H1 (cell line): ENCODE data around the gene SCYGR1. TPM values are rescaled to one million over a fixed set of nuclear protein-coding genes. Genes with fewer than 3 reads are reported as not detected.

Source experiments
- CTCF ChIA-PET: fragments of 300-600 bp; sonication (Branson Sonifier 250); formaldehyde crosslinking; loops from one replicate; lab custom pipeline; 2021; ENCODE audit not compliant: partially characterized antibody; lab: Charles Lee
- POLR2A ChIA-PET: fragments of 300-600 bp; sonication (Branson Sonifier 250); formaldehyde crosslinking; loops from one replicate; lab custom pipeline; 2021; ENCODE audit warnings: inconsistent platforms; ENCODE audit not compliant: partially characterized antibody; lab: Charles Lee
- DNase-seq, 2 experiments: peaks; one replicate each; pipeline versions ENCODE4 v3.0.0 to v3.0.0-alpha.2; 2010 to 2022; ENCODE audit warnings: low spot score in 2 of 2, low read depth in 1 of 2, mixed read lengths in 1 of 2
- FAIRE-seq: peaks from 2 replicates; lab custom pipeline; 2011; peaks lifted over from hg19 to GRCh38; lab: Jason Lieb, UNC
- H2AFZ ChIP-seq: 2 replicates; pipeline ENCODE4 v1.8.1; 2012; ENCODE audit warnings: low read length, inconsistent platforms
- H2AK5ac ChIP-seq: 2 replicates; pipeline ENCODE4 v1.6.1; 2013; ENCODE audit warnings: low read depth, low read length
- H2BK120ac ChIP-seq: replicated peaks from 2 replicates; pipeline ENCODE3; 2013; ENCODE audit warnings: low read depth, low read length, inconsistent platforms
- H2BK12ac ChIP-seq: 2 replicates; pipeline ENCODE4 v1.6.1; 2013; ENCODE audit warnings: low read depth, low read length
- H2BK15ac ChIP-seq: 2 replicates; pipeline ENCODE4 v1.6.1; 2013; ENCODE audit warnings: low read length
- H2BK20ac ChIP-seq: 2 replicates; pipeline ENCODE4 v1.6.1; 2013; ENCODE audit warnings: low read length
- H2BK5ac ChIP-seq: 2 replicates; pipeline ENCODE4 v1.6.1; 2013; ENCODE audit warnings: low read depth, low read length
- H3K14ac ChIP-seq: 2 replicates; pipeline ENCODE4 v1.6.1; 2013; ENCODE audit warnings: inconsistent platforms; ENCODE audit not compliant: insufficient read length
- H3K18ac ChIP-seq: 2 replicates; pipeline ENCODE4 v1.6.1; 2013; ENCODE audit warnings: low read length; ENCODE audit errors: extremely low read depth
- H3K23ac ChIP-seq: 2 replicates; pipeline ENCODE4 v1.6.1; 2013; ENCODE audit warnings: inconsistent platforms; ENCODE audit not compliant: insufficient read length
- H3K23me2 ChIP-seq: 2 replicates; pipeline ENCODE4 v1.6.1; 2013; ENCODE audit warnings: low read depth, low read length
- H3K27ac ChIP-seq: 2 replicates; pipeline ENCODE4 v1.6.1; 2011; ENCODE audit warnings: low read depth, low read length, inconsistent platforms
- H3K27me3 ChIP-seq, 4 experiments: replicated peaks in 1 of 4; 1 replicate in 1 of 4; 2 replicates in 3 of 4; pipeline versions ENCODE4 v1.6.1 to v1.8.1; 2011 to 2013; ENCODE audit warnings: low read length in 3 of 4, mild to moderate bottlenecking in 3 of 4, inconsistent platforms in 2 of 4, mixed read lengths in 2 of 4, moderate library complexity in 1 of 4; ENCODE audit not compliant: control insufficient read depth in 3 of 4, insufficient read depth in 3 of 4; ENCODE audit errors: extremely low read depth in 1 of 4
- H3K36me3 ChIP-seq, 4 experiments: 2 replicates each; pipeline versions ENCODE4 v1.6.1 to v1.8.1; 2011 to 2013; ENCODE audit warnings: mild to moderate bottlenecking in 4 of 4, low read length in 3 of 4, moderate library complexity in 2 of 4, control low read depth in 1 of 4, inconsistent platforms in 1 of 4; ENCODE audit not compliant: insufficient read depth in 4 of 4, control insufficient read depth in 2 of 4
- H3K4ac ChIP-seq: replicated peaks from 2 replicates; pipeline ENCODE3; 2013; ENCODE audit warnings: low read length, low read depth, mixed read lengths, inconsistent platforms; ENCODE audit not compliant: insufficient read length
- H3K4me1 ChIP-seq, 4 experiments: replicated peaks in 1 of 4; 1 replicate in 1 of 4; 2 replicates in 3 of 4; pipeline versions ENCODE4 v1.6.1 to v1.8.1; 2011 to 2013; ENCODE audit warnings: low read length in 3 of 4, inconsistent platforms in 2 of 4, mixed read lengths in 1 of 4; ENCODE audit not compliant: insufficient read depth in 4 of 4, control insufficient read depth in 3 of 4
- H3K4me2 ChIP-seq, 2 experiments: 2 replicates each; pipeline versions ENCODE4 v1.6.1 to v1.8.1; 2011 to 2013; ENCODE audit warnings: low read depth in 2 of 2, low read length in 2 of 2, control low read depth in 1 of 2, inconsistent platforms in 1 of 2, mild to moderate bottlenecking in 1 of 2; ENCODE audit not compliant: insufficient read depth in 1 of 2
- H3K4me3 ChIP-seq, 4 experiments: fragments of 200-600, 300-600 bp in 1 of 4; sonication (generic), shearing (Covaris generic), sonication (Bioruptor Twin) in 1 of 4; 2 replicates each; pipeline versions ENCODE4 v1.5.1 to v1.8.1; 2011 to 2016; ENCODE audit warnings: low read length in 4 of 4, low read depth in 3 of 4, control low read depth in 2 of 4, inconsistent platforms in 2 of 4, mild to moderate bottlenecking in 2 of 4, mixed read lengths in 1 of 4, moderate library complexity in 1 of 4; ENCODE audit not compliant: insufficient read depth in 2 of 4; ENCODE audit errors: extremely low read depth in 1 of 4
- H3K56ac ChIP-seq: replicated peaks from 2 replicates; pipeline ENCODE3; 2013; ENCODE audit warnings: low read depth, mild to moderate bottlenecking, mixed read lengths, low read length, inconsistent platforms; ENCODE audit not compliant: insufficient read length
- H3K79me1 ChIP-seq: 2 replicates; pipeline ENCODE4 v1.6.1; 2013; ENCODE audit warnings: low read depth, low read length, control low read depth
- H3K79me2 ChIP-seq, 2 experiments: 2 replicates each; pipeline versions ENCODE4 v1.6.1 to v1.8.1; 2012 to 2013; ENCODE audit warnings: low read length in 2 of 2, mild to moderate bottlenecking in 2 of 2, inconsistent platforms in 1 of 2; ENCODE audit not compliant: insufficient read depth in 2 of 2, control insufficient read depth in 1 of 2
- H3K9ac ChIP-seq, 4 experiments: replicated peaks in 1 of 4; 1 replicate in 1 of 4; 2 replicates in 3 of 4; pipeline versions ENCODE4 v1.6.1 to v1.8.1; 2011 to 2013; ENCODE audit warnings: low read depth in 3 of 4, low read length in 3 of 4, control low read depth in 2 of 4, mild to moderate bottlenecking in 2 of 4, moderate library complexity in 2 of 4, inconsistent platforms in 1 of 4; ENCODE audit errors: extremely low read depth in 1 of 4
- H3K9me3 ChIP-seq, 2 experiments: 2 replicates each; pipeline versions ENCODE4 v1.6.1 to v1.8.1; 2012 to 2013; ENCODE audit warnings: mild to moderate bottlenecking in 2 of 2, moderate library complexity in 2 of 2, control low read depth in 1 of 2, inconsistent platforms in 1 of 2, low read depth in 1 of 2, low read length in 1 of 2, mixed read lengths in 1 of 2; ENCODE audit not compliant: insufficient read depth in 2 of 2
- H4K20me1 ChIP-seq, 2 experiments: replicated peaks in 1 of 2; 2 replicates each; pipeline versions ENCODE3 to v1.8.1; 2011 to 2013; ENCODE audit warnings: inconsistent platforms in 2 of 2, low read length in 2 of 2, mild to moderate bottlenecking in 1 of 2; ENCODE audit not compliant: insufficient read depth in 2 of 2, control insufficient read depth in 1 of 2
- H4K5ac ChIP-seq: 2 replicates; pipeline ENCODE4 v1.6.1; 2013; ENCODE audit warnings: low read length, low read depth, mixed read lengths, inconsistent platforms; ENCODE audit not compliant: insufficient read length
- H4K8ac ChIP-seq: 2 replicates; pipeline ENCODE4 v1.8.0; 2013; ENCODE audit warnings: mild to moderate bottlenecking, moderate library complexity, low read length, inconsistent platforms; ENCODE audit not compliant: insufficient read depth; ENCODE audit errors: extremely low read depth
- H4K91ac ChIP-seq: replicated peaks from 2 replicates; pipeline ENCODE3; 2013; ENCODE audit warnings: low read length, mixed read lengths, inconsistent platforms; ENCODE audit not compliant: insufficient read length
- ATF3 ChIP-seq: IDR thresholded peaks from 2 replicates; pipeline ENCODE4 v1.6.1; 2011; ENCODE audit warnings: low read depth, mild to moderate bottlenecking, low read length; ENCODE audit not compliant: insufficient read depth
- CHD2 ChIP-seq: IDR thresholded peaks from 2 replicates; pipeline ENCODE4 v1.6.1; 2012; ENCODE audit warnings: low read length, improper control_type of control experiment
- EGR1 ChIP-seq: IDR thresholded peaks from 2 replicates; pipeline ENCODE4 v1.6.1; 2011; ENCODE audit warnings: low read depth, low read length, borderline replicate concordance
- EZH2 ChIP-seq: fragments of 200-600 bp; sonication (generic); IDR thresholded peaks from 2 replicates; pipeline ENCODE4 v1.7.1; 2012; ENCODE audit warnings: low read depth, mild to moderate bottlenecking, moderate library complexity, low read length, inconsistent platforms; ENCODE audit not compliant: severe bottlenecking
- KDM4A ChIP-seq: IDR thresholded peaks from one replicate; pipeline ENCODE4 v1.7.1; 2012; ENCODE audit warnings: low read depth, mild to moderate bottlenecking, moderate library complexity, low read length, inconsistent platforms; ENCODE audit not compliant: severe bottlenecking
- POLR2AphosphoS5 ChIP-seq: IDR thresholded peaks from 2 replicates; pipeline ENCODE4 v1.6.1; 2011; ENCODE audit warnings: low read depth, low read length
- RAD21 ChIP-seq, 2 experiments: IDR thresholded peaks in 1 of 2; conservative IDR thresholded peaks in 1 of 2; 2 replicates each; pipeline ENCODE4 v1.6.1; 2011; ENCODE audit warnings: low read depth in 2 of 2, low read length in 2 of 2, improper control_type of control experiment in 1 of 2, inconsistent platforms in 1 of 2, mild to moderate bottlenecking in 1 of 2, moderate library complexity in 1 of 2
- RFX5 ChIP-seq: IDR thresholded peaks from 2 replicates; pipeline ENCODE4 v1.6.1; 2011; ENCODE audit warnings: low read depth, low read length, improper control_type of control experiment, borderline replicate concordance
- SIX5 ChIP-seq: IDR thresholded peaks from 2 replicates; pipeline ENCODE4 v1.6.1; 2011; ENCODE audit warnings: mild to moderate bottlenecking, low read depth, low read length
- SP1 ChIP-seq: IDR thresholded peaks from 2 replicates; pipeline ENCODE4 v1.6.1; 2011; ENCODE audit warnings: low read depth, low read length
- SP2 ChIP-seq: IDR thresholded peaks from 2 replicates; pipeline ENCODE4 v1.6.1; 2012; ENCODE audit warnings: mild to moderate bottlenecking, low read length, inconsistent platforms
- YY1 ChIP-seq: IDR thresholded peaks from 2 replicates; pipeline ENCODE4 v1.6.1; 2011; ENCODE audit warnings: low read depth, mild to moderate bottlenecking, low read length
- WGBS, 2 experiments: shearing (Covaris generic) in 1 of 2; methylation state at CpG; one replicate each; pipeline versions ENCODE4 v1.1.6 to v1.1.7; 2013 to 2015; ENCODE audit warnings: low lambda C conversion rate in 2 of 2, mixed read lengths in 2 of 2, inconsistent platforms in 1 of 2, low coverage in 1 of 2, missing lambda C conversion rate in 1 of 2; ENCODE audit not compliant: insufficient replicate concordance in 2 of 2, insufficient coverage in 1 of 2, insufficient read length in 1 of 2; ENCODE audit errors: extremely low coverage in 1 of 2, missing lambda C conversion rate in 1 of 2; 5-methylcytosine and 5-hydroxymethylcytosine counted together
- polyA plus RNA-seq, 7 experiments: library from polyadenylated mRNA; depleted of rRNA in 3 of 7; stranded (reverse) in 5 of 7; unstranded in 2 of 7; fragments of >200 nt in 5 of 7; fragments of 200-250 nt in 2 of 7; gene quantifications; 1 replicate in 5 of 7; 2 replicates in 1 of 7; 4 replicates in 1 of 7; pipeline versions ENCODE4 v1.2.1 to v1.2.3, GENCODE V29; 2011 to 2013; ENCODE audit warnings: missing spikeins in 2 of 7, mixed read lengths in 2 of 7
- total RNA-seq: library from RNA; stranded (reverse); fragmentation: NEBNext Ultra II Directional; extraction: Animal tissue kit (Norgen Biotek cat#: 25700); gene quantifications from 2 replicates; pipeline ENCODE4 v1.2.1, GENCODE V29; 2021

SCYGR1 gene
- total and polyA plus RNA-seq, 2 of the 8 experiments (the other 6 are each of a cell fraction or from before 2014, with no cell fraction given): not detected

- H3K4me3 ChIP-seq: no peak overlapping the region
- no peak overlapping the region for H4K91ac ChIP-seq
- no peaks in the 10 kb centered on the region for H4K20me1 ChIP-seq
- CTCF ChIA-PET: interaction anchor here (0.8 to 8.4 kb wide), 7 partner anchors 10 to 488 kb away, joined by 3 to 66 read pairs (median 11); partner anchors contain the start of gene SCYGR1
- H2BK120ac ChIP-seq: no peak overlapping the region
- H3K23ac ChIP-seq: no peak overlapping the region
- H3K4ac ChIP-seq: no peak overlapping the region
- no peaks in the 10 kb centered on the region for H3K79me2 ChIP-seq
- H4K8ac ChIP-seq: no peak overlapping the region
- no peak overlapping the region for H3K18ac ChIP-seq
- no peak overlapping the region for H2BK5ac ChIP-seq
- POLR2A ChIA-PET: no interaction called here
- H3K14ac ChIP-seq: no peak overlapping the region
- no peak overlapping the region for H3K9ac ChIP-seq
- H2AK5ac ChIP-seq: no peak overlapping the region
- peaks cover 0 to 6% (median 0%) of the 10 kb centered on the region in 4 experiments; a peak in 1 of 7 replicates for H3K4me1 ChIP-seq
- H3K36me3 ChIP-seq: no peaks in the 10 kb centered on the region
- no peak overlapping the region for H2BK12ac ChIP-seq
- DNase-seq: no peak
- H3K27ac ChIP-seq: no peak overlapping the region
- no peak overlapping the region for H4K5ac ChIP-seq
- H3K23me2 ChIP-seq: peaks cover 2% of the 10 kb centered on the region; the same call in 1 of the 2 replicates
- no peak overlapping the region for H2BK15ac ChIP-seq
- H3K56ac ChIP-seq: no peak overlapping the region
- no peak overlapping the region for H2BK20ac ChIP-seq
- H3K4me2 ChIP-seq: no peak overlapping the region
- peak; percentile 90 for FAIRE-seq
- WGBS, 2 experiments: 85% methylated on average over 9 of the region's 9 CpGs; no CpG with 5 or more reads in 1 of the 2 experiments
- no peaks in the 10 kb centered on the region for H3K79me1 ChIP-seq
- peaks cover 0 to 2% (median 0%) of the 10 kb centered on the region in 4 experiments; a peak in 1 of 7 replicates for H3K27me3 ChIP-seq
- peak overlapping the region; percentile 64; the same call in 1 of the 2 replicates for H2AFZ ChIP-seq
- no peaks in the 10 kb centered on the region for H3K9me3 ChIP-seq
- TF ChIP-seq ATF3 (no peak), SIX5 (no peak), SP2 (no peak), CHD2 (no peak), POLR2AphosphoS5 (no peak), RAD21 (IDR thresholded peaks at IDR 0.05 in 1 of 2, conservative IDR thresholded peaks at IDR 0.05 in 1 of 2; ENCODE audit: low read depth in 2 of 2, low read length in 2 of 2) (no peak), SP1 (no peak), EGR1 (no peak), KDM4A (no peak), YY1 (no peak), EZH2 (no peak), RFX5 (no peak)
Observed at GRCh38 chr2:227376656-227377396, 10.9 kb downstream of the SCYGR1 start.
